Metanephros (tissue), 2 donors: ENCODE measurements around the gene SERPINE1. TPM values are rescaled to one million over a fixed set of nuclear protein-coding genes. Genes with fewer than 3 reads are reported as not detected.

Source experiments
- small RNA-seq: library from RNA; depleted of rRNA; stranded (forward); fragments of <200 nt; gene quantifications from one replicate; pipeline ENCODE3, GENCODE V24; 2014; ENCODE audit warnings: low replicate concordance
- total RNA-seq: library from RNA; depleted of rRNA; stranded (reverse); fragments of >200 nt; gene quantifications from one replicate; pipeline ENCODE4 v1.2.3, GENCODE V29; 2014

Gene SERPINE1
- total RNA-seq: 3.4 TPM

GRCh38 chr7:101126651-101127459 is at the start of gene SERPINE1:
Gene SERPINE1, plus strand, starts transcription at chr7:101127104. Its CDS starts 1,290 bp downstream, at chr7:101128394.

GRCh38 chr7:101085162-101085964 is 41.5 kb upstream of the SERPINE1 start, which contains the start of gene TRIM56:
Gene TRIM56, plus strand, starts transcription at chr7:101085481. Its CDS starts 1,832 bp downstream, at chr7:101087313.

GRCh38 chr7:101153969-101154692 is 27.2 kb downstream of the SERPINE1 start, which contains the start of gene AP1S1:
Gene AP1S1, plus strand, starts transcription at chr7:101154476. Its CDS starts 39 bp downstream, at chr7:101154515.

GRCh38 chr7:101165075-101165957 is 38.4 kb downstream of the SERPINE1 start, which contains the start of gene VGF:
Gene VGF, minus strand, starts transcription at chr7:101165569. Its CDS starts 726 bp downstream, at chr7:101164843.

GRCh38 chr7:101180130-101180755 is 53.3 kb downstream of the SERPINE1 start, which contains the start of gene NAT16:
Gene NAT16, minus strand, starts transcription at chr7:101180293. Its CDS starts 5,486 bp downstream, at chr7:101174807.

Small RNA genes lying within 50 kb of the gene (small RNA-seq; reads per million reads assigned to genes)
- gene MIR4653: not detected

Other genes starting within 250 kb of the SERPINE1 start
- gene UFSP1, start 237.4 kb upstream of the SERPINE1 start, total RNA-seq: 4.5 TPM
- gene ACHE, start 231.2 kb upstream of the SERPINE1 start, total RNA-seq: 25.6 TPM
- gene MUC3A, start 177.6 kb upstream of the SERPINE1 start, total RNA-seq: 0.35 TPM
- not detected for gene MUC12, start 157.5 kb upstream of the SERPINE1 start, total RNA-seq
- under 0.01 TPM for gene MUC17, start 107.0 kb upstream of the SERPINE1 start, total RNA-seq
- gene TRIM56, start 41.6 kb upstream of the SERPINE1 start, total RNA-seq: 16.9 TPM
- gene AP1S1, start 27.4 kb downstream of the SERPINE1 start, total RNA-seq: 39.6 TPM
- 0.23 TPM for gene VGF, start 38.5 kb downstream of the SERPINE1 start, total RNA-seq
- gene NAT16, start 53.2 kb downstream of the SERPINE1 start, total RNA-seq: not detected
- gene MOGAT3, start 73.9 kb downstream of the SERPINE1 start, total RNA-seq: 1.8 TPM
- 42.0 TPM for gene PLOD3, start 90.5 kb downstream of the SERPINE1 start, total RNA-seq
- 77.1 TPM for gene ZNHIT1, start 91.1 kb downstream of the SERPINE1 start, total RNA-seq
- gene CLDN15, start 110.7 kb downstream of the SERPINE1 start, total RNA-seq: 10.6 TPM
- 132 TPM for gene FIS1, start 118.0 kb downstream of the SERPINE1 start, total RNA-seq
- 47.1 TPM for gene IFT22, start 194.7 kb downstream of the SERPINE1 start, total RNA-seq
- gene COL26A1, start 235.8 kb downstream of the SERPINE1 start, total RNA-seq: 21.9 TPM